ENCODE data around the gene PLCH2.
A peak's percentile ranks its signal among the peaks of the same experiment; 100 is the strongest.
"Not testable (repeated sequence)": the region's sequence is repeated elsewhere in the genome, so short reads cannot be mapped to it uniquely, and the experiment has no call there.

PLCH2 gene

DNA sequence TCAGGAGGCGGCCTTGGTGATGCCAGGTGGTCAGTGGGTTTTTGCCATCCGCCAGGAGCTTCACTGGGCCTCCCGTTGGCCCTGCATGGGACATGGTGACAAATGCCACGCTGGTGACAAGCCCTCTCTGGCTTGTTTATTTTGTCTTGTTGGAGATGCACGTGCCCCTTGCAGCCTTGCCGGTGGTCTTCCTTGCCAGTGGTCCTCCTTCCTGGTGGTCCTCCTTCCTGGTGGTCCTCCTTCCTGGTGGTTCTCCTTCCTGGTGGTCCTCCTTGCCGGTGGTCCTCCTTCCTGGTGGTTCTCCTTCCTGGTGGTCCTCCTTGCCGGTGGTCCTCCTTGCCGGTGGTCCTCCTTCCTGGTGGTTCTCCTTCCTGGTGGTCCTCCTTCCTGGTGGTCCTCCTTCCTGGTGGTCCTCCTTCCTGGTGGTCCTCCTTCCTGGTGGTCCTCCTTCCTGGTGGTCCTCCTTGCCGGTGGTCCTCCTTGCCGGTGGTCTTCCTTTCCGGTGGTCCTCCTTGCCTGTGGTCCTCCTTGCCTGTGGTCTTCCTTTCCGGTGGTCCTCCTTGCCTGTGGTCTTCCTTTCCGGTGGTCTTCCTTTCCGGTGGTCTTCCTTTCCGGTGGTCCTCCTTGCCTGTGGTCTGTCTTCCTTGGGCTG is 16.9 kb upstream of the PLCH2 start:
- not testable (repeated sequence) for H3K27ac Mint-ChIP-seq (ENCODE audit: low read depth); H3K36me3 Mint-ChIP-seq (ENCODE audit: insufficient read depth); H3K27me3 Mint-ChIP-seq; H3K9me3 Mint-ChIP-seq; DNase-seq (ENCODE audit: low spot score in 2 of 2); ATAC-seq (replicated peaks; ENCODE audit: extremely low read depth, poor library complexity, severe bottlenecking); H3K4me3 Mint-ChIP-seq; H3K4me1 Mint-ChIP-seq

DNA sequence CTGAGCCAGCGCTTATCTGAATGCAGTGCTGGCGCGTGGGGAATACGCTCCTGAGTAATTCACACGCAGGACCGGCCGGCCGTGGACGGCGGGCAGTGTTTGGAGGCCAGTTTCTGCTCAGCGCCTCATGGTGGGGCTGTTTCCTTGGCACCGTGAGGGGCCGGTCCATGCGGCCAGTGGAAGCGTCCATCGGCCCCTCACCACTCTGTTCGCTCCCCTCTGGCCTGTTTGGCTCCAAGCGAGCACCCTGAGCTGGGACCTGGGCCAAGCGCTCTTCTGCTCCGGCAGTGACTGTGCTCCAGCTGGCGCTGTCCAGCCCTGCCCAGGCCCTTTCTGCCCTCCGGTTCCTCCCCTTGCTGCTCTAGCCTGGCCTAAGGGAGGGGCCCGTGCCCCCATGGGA is 16.3 kb upstream of the PLCH2 start:
- Mint-ChIP-seq H3K27me3 (no peaks in the 10 kb centered on the region), H3K9me3 (no peaks in the 10 kb centered on the region), H3K4me1 (no peaks in the 10 kb centered on the region), H3K4me3 (no peak overlapping the region), H3K27ac (ENCODE audit: low read depth) (no peak overlapping the region), H3K36me3 (ENCODE audit: insufficient read depth) (no peaks in the 10 kb centered on the region)
- no peak for ATAC-seq (replicated peaks; ENCODE audit: extremely low read depth, poor library complexity, severe bottlenecking)
- no peak for DNase-seq (ENCODE audit: low spot score in 2 of 2)

DNA sequence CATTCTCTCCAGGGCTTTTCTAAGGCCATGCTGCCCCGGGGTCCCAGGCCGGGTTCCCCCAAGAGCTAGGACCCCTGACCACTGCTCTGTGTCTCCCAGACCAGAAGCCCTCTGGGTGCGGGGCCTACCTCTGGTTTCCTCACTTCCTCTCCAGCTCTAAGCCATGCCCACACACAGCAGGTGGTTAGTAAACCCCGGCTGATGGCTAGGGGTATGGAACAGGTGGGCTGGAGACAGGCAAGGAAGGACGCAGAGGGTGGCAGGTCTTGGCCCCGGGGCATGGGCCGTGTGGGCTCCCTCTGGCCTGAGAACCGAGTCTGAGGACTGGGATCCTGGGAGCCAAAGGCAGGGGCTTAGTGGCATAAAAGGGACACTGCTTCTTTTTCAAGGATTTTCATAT is 15.9 kb upstream of the PLCH2 start:
- ATAC-seq (replicated peaks; ENCODE audit: extremely low read depth, poor library complexity, severe bottlenecking) = no peak
- H3K36me3 Mint-ChIP-seq (ENCODE audit: insufficient read depth) = no peaks in the 10 kb centered on the region
- no peak for DNase-seq (ENCODE audit: low spot score in 2 of 2)
- no peaks in the 10 kb centered on the region for H3K4me1 Mint-ChIP-seq
- H3K27me3 Mint-ChIP-seq = no peaks in the 10 kb centered on the region
- H3K27ac Mint-ChIP-seq (ENCODE audit: low read depth) = no peak overlapping the region
- H3K9me3 Mint-ChIP-seq = no peaks in the 10 kb centered on the region
- H3K4me3 Mint-ChIP-seq = no peak overlapping the region

- Mint-ChIP-seq H3K27ac (ENCODE audit: low read depth) (no peak overlapping the region), H3K4me3 (no peak overlapping the region), H3K9me3 (no peaks in the 10 kb centered on the region), H3K27me3 (no peaks in the 10 kb centered on the region), H3K4me1 (no peaks in the 10 kb centered on the region), H3K36me3 (ENCODE audit: insufficient read depth) (no peaks in the 10 kb centered on the region)
- ATAC-seq (replicated peaks; ENCODE audit: extremely low read depth, poor library complexity, severe bottlenecking) (no peak), DNase-seq (ENCODE audit: low spot score in 2 of 2) (no peak)
These were observed 14.9 kb upstream of the PLCH2 start for GRCh38 chr1:2460996-2461751.

DNA sequence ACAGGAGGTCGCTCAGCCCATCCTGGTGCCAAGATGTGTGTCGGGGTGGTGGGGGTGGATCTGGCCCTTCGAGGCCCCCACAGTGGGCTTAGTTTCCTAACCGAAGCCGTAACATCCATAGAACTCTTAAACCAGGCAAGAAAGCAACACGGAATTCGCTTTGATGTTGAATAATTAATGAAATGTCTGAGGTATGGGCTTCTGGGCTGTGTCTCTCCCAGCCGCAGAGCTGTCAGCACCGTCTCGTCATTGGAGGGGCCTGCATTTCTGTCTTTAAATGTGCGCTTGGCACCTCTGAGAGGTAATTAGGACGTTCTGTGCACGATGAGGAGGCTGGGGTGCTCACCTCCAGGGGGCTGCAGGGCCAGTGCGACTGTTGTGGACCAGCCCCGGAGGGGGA is 13.3 kb upstream of the PLCH2 start:
- DNase-seq (ENCODE audit: low spot score in 2 of 2) = no peak
- Mint-ChIP-seq H3K4me3 (no peak overlapping the region), H3K27me3 (no peaks in the 10 kb centered on the region), H3K9me3 (no peaks in the 10 kb centered on the region), H3K27ac (ENCODE audit: low read depth) (no peak overlapping the region), H3K36me3 (ENCODE audit: insufficient read depth) (peaks cover 2% of the 10 kb centered on the region), H3K4me1 (peaks cover 6% of the 10 kb centered on the region)
- no peak for ATAC-seq (replicated peaks; ENCODE audit: extremely low read depth, poor library complexity, severe bottlenecking)

DNA sequence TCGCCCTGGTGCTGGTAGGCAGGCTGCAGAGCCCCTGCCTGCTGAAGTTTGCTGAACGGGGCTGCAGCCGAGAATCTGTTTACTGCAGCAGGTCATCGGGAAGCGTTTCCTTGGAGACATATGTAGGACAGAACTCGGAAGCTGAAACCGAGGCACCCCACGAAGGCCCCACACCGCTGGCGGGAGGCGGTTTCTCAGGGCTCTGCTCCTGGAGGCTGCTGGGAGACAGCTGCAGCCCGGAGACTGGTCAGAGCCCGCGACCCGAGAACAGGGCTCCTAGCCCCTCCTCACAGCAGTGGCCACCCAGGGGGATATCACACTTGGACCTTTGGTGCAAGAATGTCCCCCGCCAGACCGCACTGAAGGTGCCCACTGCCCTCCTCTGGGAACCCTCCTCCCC is 12.7 kb upstream of the PLCH2 start:
- ATAC-seq (replicated peaks; ENCODE audit: extremely low read depth, poor library complexity, severe bottlenecking) (no peak), DNase-seq (ENCODE audit: low spot score in 2 of 2) (no peak)
- no peak overlapping the region for H3K4me3 Mint-ChIP-seq
- no peaks in the 10 kb centered on the region for H3K9me3 Mint-ChIP-seq
- H3K4me1 Mint-ChIP-seq = peaks cover 6% of the 10 kb centered on the region
- H3K36me3 Mint-ChIP-seq (ENCODE audit: insufficient read depth) = peaks cover 3% of the 10 kb centered on the region
- H3K27ac Mint-ChIP-seq (ENCODE audit: low read depth) = no peak overlapping the region
- H3K27me3 Mint-ChIP-seq = no peaks in the 10 kb centered on the region

DNA sequence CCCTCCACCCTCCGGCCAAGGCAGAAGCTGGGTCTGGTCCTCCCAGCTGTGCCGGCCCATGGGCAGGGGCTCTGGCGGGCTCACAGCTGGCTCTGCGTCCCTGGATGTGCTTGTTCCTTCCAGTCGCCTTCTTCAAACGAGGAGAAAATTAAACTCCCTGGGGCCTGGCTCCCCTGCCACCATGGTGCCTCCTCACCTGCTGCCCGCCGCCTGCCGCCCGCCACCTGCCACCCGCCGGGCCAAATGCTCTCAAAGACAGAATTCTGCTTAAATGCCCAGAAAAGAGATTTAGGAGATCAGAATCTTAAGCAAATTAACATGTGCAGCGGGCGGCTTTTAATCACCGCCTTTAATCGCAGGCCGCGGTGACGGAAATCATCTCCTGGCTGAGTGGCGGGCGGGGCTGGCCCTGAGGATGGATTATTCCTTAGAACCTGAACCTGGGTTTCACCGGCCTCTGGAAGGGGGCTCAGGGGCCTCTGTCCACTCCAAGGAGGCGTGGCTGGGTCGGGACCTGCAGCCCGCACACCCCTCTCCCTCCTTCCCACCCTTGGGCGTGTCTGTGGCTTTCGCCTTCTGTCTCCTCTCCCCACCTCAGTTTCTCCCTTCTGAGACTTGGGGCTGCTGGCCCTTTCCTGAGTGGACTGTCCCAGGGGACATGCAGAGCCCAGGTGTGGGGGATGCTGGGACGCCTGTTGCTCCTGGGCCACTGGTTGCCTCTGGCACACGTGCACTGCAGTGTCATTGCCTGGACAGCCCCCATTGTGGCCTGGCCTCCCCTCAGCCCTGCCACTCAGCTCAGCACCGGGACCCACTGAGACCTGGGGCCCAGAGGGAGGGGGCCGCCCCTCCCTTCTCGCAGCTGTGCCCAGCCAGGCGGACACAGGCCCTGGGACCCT is 10.5 kb upstream of the PLCH2 start:
- H3K9me3 Mint-ChIP-seq = no peaks in the 10 kb centered on the region
- H3K27ac Mint-ChIP-seq (ENCODE audit: low read depth) = no peak overlapping the region
- no peak for ATAC-seq (replicated peaks; ENCODE audit: extremely low read depth, poor library complexity, severe bottlenecking)
- DNase-seq (ENCODE audit: low spot score in 2 of 2) = no peak
- no peak overlapping the region for H3K4me3 Mint-ChIP-seq
- H3K4me1 Mint-ChIP-seq = peaks cover 15% of the 10 kb centered on the region
- no peaks in the 10 kb centered on the region for H3K27me3 Mint-ChIP-seq
- H3K36me3 Mint-ChIP-seq (ENCODE audit: insufficient read depth) = peaks cover 5% of the 10 kb centered on the region

GRCh38 chr1:2466270-2466665 is 9.8 kb upstream of the PLCH2 start:
- Mint-ChIP-seq H3K4me1 (peaks cover 15% of the 10 kb centered on the region), H3K27me3 (no peaks in the 10 kb centered on the region), H3K9me3 (no peaks in the 10 kb centered on the region), H3K36me3 (ENCODE audit: insufficient read depth) (peaks cover 5% of the 10 kb centered on the region), H3K27ac (ENCODE audit: low read depth) (no peak overlapping the region), H3K4me3 (peak overlapping the region; percentile 58)
- ATAC-seq (replicated peaks; ENCODE audit: extremely low read depth, poor library complexity, severe bottlenecking) (no peak), DNase-seq (ENCODE audit: low spot score in 2 of 2) (no peak)

DNA sequence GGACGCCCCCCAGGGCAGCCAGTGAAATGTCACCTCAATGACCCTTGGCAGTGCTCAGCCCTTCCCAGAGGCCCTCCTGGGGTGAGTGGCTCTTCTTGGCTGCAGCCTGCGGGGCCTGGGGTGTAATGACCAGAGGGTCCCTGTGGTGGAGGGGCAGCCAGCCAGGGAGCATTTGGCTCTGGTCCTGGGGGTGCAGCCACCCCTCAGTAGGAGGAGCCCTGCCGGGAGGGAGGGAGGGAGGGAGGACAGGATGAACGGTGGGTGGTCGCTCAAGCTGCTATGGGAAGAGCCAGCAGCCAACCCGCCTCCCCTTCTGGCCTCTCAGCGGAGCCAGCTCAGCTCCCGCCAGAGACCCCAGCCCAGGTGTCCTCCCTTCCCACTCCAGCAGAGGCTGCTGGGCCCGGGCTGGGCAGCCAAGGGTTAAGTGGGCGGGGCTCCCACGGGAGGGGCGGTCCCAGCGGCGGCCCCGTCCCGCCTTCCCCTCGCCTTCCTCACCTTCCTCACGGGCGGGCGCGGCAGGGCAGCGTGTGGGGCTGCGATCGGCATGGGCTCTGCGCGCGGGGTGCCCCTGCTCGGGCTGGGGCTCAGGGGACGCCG is 9.0 kb upstream of the PLCH2 start:
- Mint-ChIP-seq H3K27me3 (no peaks in the 10 kb centered on the region), H3K4me1 (peaks cover 15% of the 10 kb centered on the region), H3K36me3 (ENCODE audit: insufficient read depth) (peaks cover 5% of the 10 kb centered on the region), H3K4me3 (peak overlapping the region; percentile 58), H3K27ac (ENCODE audit: low read depth) (no peak overlapping the region), H3K9me3 (no peaks in the 10 kb centered on the region)
- ATAC-seq (replicated peaks; ENCODE audit: extremely low read depth, poor library complexity, severe bottlenecking) (no peak), DNase-seq (ENCODE audit: low spot score in 2 of 2) (no peak)

- peak; percentile 29 to 44 for DNase-seq (ENCODE audit: low spot score in 2 of 2)
These were observed 8.0 kb upstream of the PLCH2 start for GRCh38 chr1:2468041-2468472.

GRCh38 chr1:2468540-2468939 is 7.5 kb upstream of the PLCH2 start:
- ATAC-seq (replicated peaks; ENCODE audit: extremely low read depth, poor library complexity, severe bottlenecking) (no peak), DNase-seq (ENCODE audit: low spot score in 2 of 2) (no peak)
- H3K27me3 Mint-ChIP-seq = no peaks in the 10 kb centered on the region
- peaks cover 15% of the 10 kb centered on the region for H3K4me1 Mint-ChIP-seq
- peaks cover 6% of the 10 kb centered on the region for H3K36me3 Mint-ChIP-seq (ENCODE audit: insufficient read depth)
- no peak overlapping the region for H3K27ac Mint-ChIP-seq (ENCODE audit: low read depth)
- no peaks in the 10 kb centered on the region for H3K9me3 Mint-ChIP-seq
- H3K4me3 Mint-ChIP-seq = no peak overlapping the region

More at GRCh38 chr1:2468041-2468472, 8.0 kb upstream of the PLCH2 start:
- no peak for ATAC-seq (replicated peaks; ENCODE audit: extremely low read depth, poor library complexity, severe bottlenecking)
- Mint-ChIP-seq H3K27me3 (no peaks in the 10 kb centered on the region), H3K4me1 (peaks cover 15% of the 10 kb centered on the region), H3K4me3 (no peak overlapping the region), H3K27ac (ENCODE audit: low read depth) (no peak overlapping the region), H3K36me3 (ENCODE audit: insufficient read depth) (peaks cover 5% of the 10 kb centered on the region), H3K9me3 (no peaks in the 10 kb centered on the region)

DNA sequence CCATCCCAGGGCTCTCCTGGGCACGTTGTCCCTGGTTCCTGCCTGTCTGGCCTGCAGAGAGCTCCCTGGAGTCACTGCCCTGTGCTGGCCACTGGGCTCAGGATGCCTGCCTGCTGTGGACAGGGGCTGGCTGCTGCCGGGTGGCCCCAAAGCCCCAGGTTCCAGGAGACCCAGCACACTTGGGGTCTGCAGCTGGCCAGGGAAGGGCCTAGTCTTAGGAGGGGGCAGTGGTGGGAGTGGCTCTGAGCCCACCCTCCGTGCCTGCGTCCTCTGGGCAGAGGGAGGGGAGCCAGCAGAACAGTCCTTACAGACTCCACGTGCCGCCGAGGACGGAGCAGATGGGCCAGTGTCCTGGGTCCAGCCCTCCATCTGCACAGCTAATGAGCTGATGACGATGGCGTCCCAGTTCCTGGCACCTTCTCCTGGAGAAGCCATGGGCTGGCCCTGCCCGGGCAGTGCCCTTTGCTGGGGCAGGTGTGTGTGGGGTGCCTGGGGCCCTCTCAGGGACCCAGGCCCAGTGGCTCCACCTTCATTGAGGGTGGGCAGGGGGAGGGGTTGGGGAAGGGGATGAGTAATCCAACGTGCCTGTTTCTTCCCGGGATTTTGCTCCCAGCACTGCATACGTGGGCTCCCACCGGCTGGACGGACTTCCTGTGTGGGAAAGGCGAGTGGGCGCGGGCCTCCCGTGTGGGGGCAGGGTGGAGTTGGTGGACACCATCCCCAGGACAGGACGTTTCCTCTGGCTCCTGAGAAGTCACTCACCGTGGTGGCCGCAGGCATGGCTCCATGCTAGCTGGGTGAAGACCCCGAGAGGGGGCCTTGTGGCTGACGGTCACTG is 6.8 kb upstream of the PLCH2 start:
- Mint-ChIP-seq H3K27me3 (no peaks in the 10 kb centered on the region), H3K4me1 (peaks cover 15% of the 10 kb centered on the region), H3K4me3 (no peak overlapping the region), H3K36me3 (ENCODE audit: insufficient read depth) (peaks cover 6% of the 10 kb centered on the region), H3K9me3 (no peaks in the 10 kb centered on the region), H3K27ac (ENCODE audit: low read depth) (no peak overlapping the region)
- DNase-seq (ENCODE audit: low spot score in 2 of 2) = no peak
- ATAC-seq (replicated peaks; ENCODE audit: extremely low read depth, poor library complexity, severe bottlenecking) = no peak
